NCI-H2107 treated with DMSO at 0.1 percent for 48 hours (cell line): ENCODE data around the gene SAT2.
A peak's percentile ranks its signal among the peaks of the same experiment; 100 is the strongest.
"Not testable (repeated sequence)": the region's sequence is repeated elsewhere in the genome, so short reads cannot be mapped to it uniquely, and the experiment has no call there.

Experiments
- DNase-seq: peaks from one replicate; lab custom pipeline; 2025; ENCODE audit not compliant: unreplicated experiment; lab: John Stamatoyannopoulos, UW

SAT2 gene

DNA sequence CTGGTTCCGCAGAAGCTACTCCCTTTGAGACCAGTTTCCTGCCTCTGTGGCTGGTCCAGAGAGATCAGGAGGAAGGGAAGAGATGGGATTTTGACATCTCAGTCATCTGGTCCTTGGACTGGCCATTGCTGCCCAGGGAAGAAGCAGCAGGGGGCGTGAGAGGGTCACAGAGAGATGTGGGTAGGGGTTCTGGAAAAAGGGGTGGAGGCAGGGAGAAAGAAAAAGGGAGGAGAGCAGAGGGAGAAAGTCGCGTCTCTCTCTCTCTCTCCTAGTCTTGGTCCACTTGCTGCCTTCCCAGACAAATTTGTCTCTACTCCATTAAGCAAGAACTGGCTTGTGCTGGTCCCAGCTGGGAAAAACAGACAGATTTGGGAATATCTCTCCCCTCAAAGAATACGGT, 6.8 kb upstream of the SAT2 start:
- no peak for DNase-seq

DNA sequence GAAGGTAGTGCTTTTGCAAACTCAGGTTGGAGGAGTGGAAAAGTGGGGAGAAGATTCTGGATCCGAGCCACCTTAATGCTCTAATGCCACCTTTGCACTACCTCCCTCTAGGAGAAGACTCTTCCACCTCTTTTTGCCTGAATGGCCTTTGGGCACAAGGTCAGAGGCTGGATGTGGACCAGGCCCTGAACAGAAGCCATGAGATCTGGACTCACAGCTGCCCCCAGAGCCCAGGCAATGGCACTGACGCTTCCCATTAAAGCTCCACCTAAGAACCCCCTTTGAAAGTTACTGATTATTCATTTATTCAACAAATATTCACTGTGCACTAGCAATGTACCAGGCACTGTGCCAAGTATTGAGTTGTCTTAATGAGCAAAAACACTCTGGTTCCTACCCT, 5.5 kb upstream of the SAT2 start:
- DNase-seq: no peak

- no peak for DNase-seq
These were observed 4.9 kb upstream of the SAT2 start for GRCh38 chr17:7632492-7632894.

DNA sequence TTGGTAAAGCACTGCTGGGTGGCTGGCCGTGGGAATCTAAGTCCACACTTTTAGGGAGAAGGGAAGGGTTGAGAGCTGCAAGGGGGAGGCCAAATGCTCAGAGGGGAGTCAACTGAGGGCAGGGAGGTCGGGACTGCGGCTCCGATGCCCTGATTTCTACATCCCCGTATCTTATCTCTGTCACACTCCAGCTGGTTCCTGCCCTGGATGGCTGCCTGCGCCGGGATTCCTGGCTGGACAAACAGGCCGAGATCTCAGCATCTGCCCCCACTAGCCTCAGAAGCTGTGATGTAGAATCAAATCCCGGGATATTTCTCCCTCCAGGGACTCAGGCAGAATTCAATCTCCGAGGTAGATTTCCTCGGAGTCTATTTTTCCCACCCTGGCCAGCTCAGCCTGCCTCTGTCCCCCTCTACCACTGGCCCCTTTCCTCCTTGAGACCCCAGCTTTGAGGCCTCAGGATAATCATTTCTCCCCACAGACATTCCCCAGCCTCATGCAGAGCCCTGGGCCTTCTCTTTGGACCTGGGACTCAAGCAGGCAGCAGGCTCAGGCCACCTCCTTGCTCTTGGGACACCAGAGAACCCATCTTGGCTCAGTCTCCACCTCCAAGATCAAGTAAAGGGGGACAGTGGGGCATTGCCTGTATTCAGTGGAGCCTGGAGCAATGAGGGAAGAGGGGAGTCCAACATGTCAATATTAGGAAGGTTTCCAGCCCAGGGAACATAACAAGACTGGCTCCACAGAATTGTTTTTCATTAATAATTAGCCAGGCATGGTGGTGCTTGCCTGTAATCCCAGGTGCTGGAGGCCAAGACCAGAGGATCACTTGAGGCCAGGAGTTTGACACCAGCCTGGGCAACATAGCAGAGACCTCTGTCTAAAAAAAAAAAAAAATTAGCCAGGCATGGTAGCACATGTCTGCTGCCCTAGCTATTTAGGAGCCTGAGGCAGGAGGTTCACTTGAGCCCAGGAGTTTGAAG, 4.1 kb upstream of the SAT2 start:
- no peak for DNase-seq

- DNase-seq: no peak
These were observed 2.4 kb upstream of the SAT2 start, which contains the start of gene SHBG for GRCh38 chr17:7629939-7630571. SHBG (plus strand) TSS chr17:7630135; CDS start chr17:7630173, 38 bp downstream.

DNA sequence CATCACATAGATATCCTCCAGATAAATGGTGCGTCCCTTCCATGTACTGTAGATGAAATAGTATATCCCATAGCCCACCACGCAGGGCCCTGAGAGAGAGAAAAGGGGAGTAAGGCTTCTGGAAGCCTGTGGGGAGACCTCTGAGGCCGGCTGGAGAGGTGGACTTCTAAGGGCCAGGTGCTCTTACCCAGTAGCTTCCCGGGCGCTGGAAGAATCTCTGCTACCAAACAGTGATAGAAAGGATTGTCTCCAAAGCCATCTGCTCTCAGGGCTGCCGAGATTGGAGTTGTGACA, 718 bp downstream of the SAT2 start:
- no peak for DNase-seq

DNA sequence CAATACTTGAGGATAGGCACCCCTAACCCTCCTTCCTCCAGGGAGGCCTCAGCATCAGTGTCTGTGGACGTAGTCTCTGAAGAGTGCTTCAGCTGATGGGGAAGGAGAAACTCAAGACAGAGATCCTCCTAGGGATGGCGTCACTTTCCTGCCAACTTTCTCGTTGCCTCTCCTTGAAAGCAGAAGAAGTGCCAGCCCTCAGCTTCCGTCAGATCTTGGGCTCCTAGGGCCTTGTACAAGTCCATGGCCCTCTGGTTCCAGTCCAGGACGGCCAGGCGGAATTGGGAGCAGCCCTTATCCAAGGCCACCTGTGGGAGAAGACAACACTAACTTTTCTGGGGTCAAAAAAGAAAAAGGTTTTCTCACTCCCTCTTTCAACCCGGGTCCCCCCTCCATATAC, 1.3 kb downstream of the SAT2 start:
- DNase-seq: no peak

- not testable (repeated sequence) for DNase-seq
These were observed 1.9 kb downstream of the SAT2 start for GRCh38 chr17:7625749-7626148.

DNA sequence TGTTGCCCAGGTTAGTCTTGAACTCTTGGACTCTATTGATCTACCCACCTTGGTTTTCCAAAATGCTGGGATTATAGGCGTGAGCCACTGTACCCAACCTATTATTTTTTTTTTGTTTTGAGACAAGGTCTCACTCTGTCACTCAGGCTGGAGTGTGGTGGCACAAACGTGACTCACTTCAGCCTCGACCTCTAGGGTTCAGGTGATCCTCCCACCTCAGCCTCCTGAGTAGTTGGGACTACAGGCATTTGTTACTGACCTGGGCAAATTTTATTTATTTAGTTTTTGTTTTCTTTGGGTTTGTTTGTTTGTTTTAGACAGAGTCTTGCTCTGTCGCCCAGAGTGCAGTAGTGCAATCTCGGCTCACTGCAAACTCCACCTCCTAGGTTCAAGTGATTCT, 4.0 kb downstream of the SAT2 start:
- no peak for DNase-seq

- no peak for DNase-seq
These were observed 6.8 kb downstream of the SAT2 start for GRCh38 chr17:7620835-7621234.

- DNase-seq: no peak
These were observed 9.0 kb downstream of the SAT2 start for GRCh38 chr17:7618608-7619007.

DNA sequence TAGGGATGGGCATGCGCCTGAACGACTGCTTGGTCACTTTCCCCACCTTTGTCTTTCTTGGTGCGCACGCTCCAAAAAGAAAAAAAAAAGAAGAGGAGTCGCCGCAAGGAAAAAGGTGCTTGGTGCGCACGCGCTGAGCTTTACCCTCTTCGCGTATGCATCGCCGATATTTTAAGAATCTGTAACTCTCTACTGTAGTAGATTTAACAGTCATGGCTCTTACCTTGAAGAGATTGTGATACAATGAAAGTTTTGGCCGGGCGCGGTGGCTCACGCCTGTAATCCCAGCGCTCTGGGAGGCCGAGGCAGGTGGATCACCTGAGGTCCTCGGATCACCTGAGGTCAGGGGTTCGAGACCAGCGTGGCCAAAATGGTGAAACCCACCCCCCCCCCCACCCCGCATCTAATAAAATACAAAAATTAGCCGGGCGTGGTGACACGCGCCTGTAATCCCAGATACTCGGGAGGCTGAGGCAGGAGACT, 12.3 kb downstream of the SAT2 start:
- DNase-seq: no peak

GRCh38 chr17:7614425-7615264, 13.0 kb downstream of the SAT2 start, which contains the start of gene FXR2:
FXR2 (minus strand) TSS chr17:7614897; CDS start chr17:7614532, 365 bp downstream.
- peak; percentile 94 for DNase-seq

DNA sequence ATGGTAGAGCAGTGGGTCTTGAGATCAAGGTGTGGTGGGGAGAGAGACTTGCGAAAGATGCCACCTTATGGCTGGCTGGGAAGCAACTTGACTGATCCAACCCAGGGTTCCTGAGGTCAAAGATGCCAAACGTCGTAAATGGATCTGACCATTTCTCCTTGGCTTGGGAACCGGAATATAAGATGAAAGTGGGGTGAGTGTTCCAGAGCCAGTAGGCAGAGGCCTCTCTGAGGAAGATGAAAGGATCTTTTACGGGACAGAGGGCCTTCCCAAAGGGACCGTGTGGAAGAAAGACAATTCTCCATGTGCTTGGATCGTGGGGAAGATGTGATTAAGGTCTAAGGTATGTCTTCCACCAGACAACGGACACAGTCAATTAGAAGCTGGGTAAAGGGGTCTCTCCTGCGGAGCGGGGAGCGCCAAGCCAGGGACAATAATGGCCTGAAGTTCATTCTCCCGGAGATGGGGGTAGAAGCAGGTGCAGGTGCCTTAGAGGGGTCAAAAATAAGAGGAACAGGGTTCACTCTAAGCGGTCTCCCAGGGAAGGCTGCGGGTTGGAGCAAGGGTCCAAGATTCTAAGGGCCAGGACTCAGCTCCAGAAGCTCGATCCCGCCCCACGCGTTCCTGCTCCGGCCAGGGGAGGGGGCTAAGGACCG, 13.7 kb downstream of the SAT2 start:
- DNase-seq: no peak

DNA sequence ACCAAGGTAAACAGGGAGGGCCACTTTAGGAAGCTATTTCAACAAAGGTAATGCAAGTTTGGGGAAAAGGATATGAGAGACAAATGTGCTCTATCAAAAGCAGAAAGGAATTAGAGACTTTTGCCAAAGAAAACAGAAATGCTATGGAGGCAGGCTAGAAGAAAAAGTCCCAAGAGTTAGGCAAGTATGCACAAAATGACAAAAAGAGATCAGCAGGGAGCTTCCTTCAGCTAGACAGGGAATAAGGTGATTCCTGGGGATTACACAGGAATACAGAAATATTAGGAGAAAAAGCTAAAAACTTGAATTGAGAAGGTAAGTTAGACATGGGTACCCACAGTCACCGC, 15.4 kb downstream of the SAT2 start:
- DNase-seq: no peak

DNA sequence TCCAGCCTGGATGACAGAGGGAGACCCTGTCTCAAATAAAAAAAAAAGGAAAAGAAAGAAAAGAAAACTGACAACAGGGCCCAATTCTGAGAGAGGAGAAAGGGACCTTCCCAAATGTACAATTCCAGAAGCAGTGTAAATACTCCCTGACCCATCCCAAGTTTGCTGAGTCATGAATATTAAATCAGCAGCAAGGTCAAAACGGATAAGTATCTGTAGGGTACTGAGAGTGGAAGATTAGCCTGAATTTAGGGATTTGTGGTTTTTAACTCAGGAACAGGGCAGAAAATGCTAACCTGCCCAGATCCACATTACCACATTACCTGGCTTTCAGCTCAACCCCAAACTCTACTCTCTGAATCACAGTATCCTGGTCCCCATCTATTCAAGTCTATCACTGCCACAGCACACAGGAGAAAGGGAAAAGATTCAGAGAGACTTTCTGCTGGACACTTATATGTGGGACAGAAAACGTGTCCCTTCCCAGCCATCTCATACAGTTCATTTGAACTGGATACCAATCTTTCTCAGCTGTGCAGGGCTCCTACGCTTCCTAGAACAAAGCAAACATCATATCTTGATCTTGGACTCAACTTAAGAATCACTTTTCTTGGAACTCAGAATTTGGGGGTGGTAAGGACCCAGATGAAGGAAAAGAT, 15.9 kb downstream of the SAT2 start:
- DNase-seq: no peak

DNA sequence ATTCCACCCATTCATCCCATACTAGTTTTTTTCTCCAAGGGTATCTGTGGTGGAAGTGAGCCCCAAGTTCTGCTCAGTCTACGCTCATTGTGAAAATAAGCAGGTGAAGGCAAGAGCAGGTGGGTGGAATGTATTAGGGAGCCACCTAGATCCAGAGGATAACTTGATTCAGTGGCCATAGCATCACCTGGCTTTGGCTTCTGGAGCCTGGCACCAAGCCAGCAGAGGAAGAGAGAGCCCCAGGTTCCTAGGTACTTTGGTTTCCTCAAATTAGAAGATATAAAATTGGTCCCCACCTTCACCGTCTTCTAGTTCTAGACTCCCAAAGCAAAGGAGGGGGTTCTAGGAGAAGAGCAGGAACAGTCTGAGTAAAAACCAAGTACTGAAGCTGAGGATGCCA, 17.0 kb downstream of the SAT2 start:
- no peak for DNase-seq

GRCh38 chr17:7606280-7606679, 21.3 kb downstream of the SAT2 start:
- DNase-seq: no peak

DNA sequence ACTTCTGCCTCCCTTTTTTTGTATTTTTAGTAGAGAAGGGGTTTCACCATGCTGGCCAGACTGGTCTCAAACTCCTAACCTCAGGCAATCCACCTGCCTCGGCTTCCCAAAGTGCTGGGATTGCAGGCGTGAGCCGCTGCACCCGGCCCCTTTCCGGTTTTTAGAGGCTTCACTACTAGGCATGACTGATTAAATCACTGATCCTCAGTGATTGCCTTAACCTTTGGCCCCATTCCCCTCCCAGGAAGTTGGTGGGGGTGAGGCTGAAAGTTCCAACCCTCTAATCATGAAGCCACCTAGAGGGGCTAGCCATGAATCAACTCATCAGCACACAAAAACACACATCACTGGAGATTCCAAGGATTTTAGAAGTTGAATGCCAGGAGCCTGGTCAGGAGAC, 30.1 kb downstream of the SAT2 start:
- DNase-seq: not testable (repeated sequence)

- no peak for DNase-seq
These were observed 34.3 kb downstream of the SAT2 start for GRCh38 chr17:7593296-7593695.
